GM12878 (cell line): ENCODE results near the gene LHX5. TPM values are rescaled to one million over a fixed set of nuclear protein-coding genes. Genes with fewer than 3 reads are reported as not detected.

Experiments used
- ATAC-seq: fragments of 200-7000 bp; cut with Tn5 transposase; 3 replicates; pipeline ENCODE4 v1.9.1; 2020; ENCODE audit warnings: mild to moderate bottlenecking, moderate library complexity
- BruUV-seq: library from RNA; stranded (reverse); fragments of 400-500 nt; replicated peaks from 2 replicates; lab custom pipeline; 2021; lab: Mats Ljungman, UMichigan
- CTCF ChIA-PET: fragments of 300-600 bp; sonication (Branson Sonifier 250); formaldehyde crosslinking; extraction: SDS; loops from one replicate; lab custom pipeline; 2021; ENCODE audit warnings: inconsistent platforms; lab: Yijun Ruan, JAX
- POLR2A ChIA-PET: fragments of 350-600 bp; formaldehyde crosslinking; extraction: SDS; loops from one replicate; lab custom pipeline; 2021; ENCODE audit warnings: inconsistent platforms; lab: Charles Lee
- RAD21 ChIA-PET: fragments of 300-600 bp; sonication (Branson Sonifier 250); formaldehyde crosslinking; loops from one replicate; lab custom pipeline; 2023; ENCODE audit warnings: antibody characterized with exemption; ENCODE audit not compliant: unreplicated experiment; lab: Charles Lee
- SMC1A ChIA-PET: fragments of 300-600 bp; sonication (Branson Sonifier 250); formaldehyde crosslinking; loops from one replicate; lab custom pipeline; 2023; ENCODE audit not compliant: unreplicated experiment, uncharacterized antibody; lab: Charles Lee
- DNase-seq: peaks from one replicate; pipeline ENCODE4 v3.0.0-alpha.2; 2011; ENCODE audit warnings: low read depth, low spot score
- FAIRE-seq: peaks from 3 replicates; lab custom pipeline; 2011; peaks lifted over from hg19 to GRCh38; lab: Jason Lieb, UNC
- H2AFZ ChIP-seq: 2 replicates; pipeline ENCODE4 v1.6.0; 2011; ENCODE audit warnings: low read depth, low read length, control low read depth; ENCODE audit not compliant: control insufficient read depth
- H3K27ac ChIP-seq: 2 replicates; pipeline ENCODE4 v1.5.1; 2011; ENCODE audit warnings: control low read depth; ENCODE audit not compliant: control insufficient read depth, insufficient read depth
- H3K27me3 ChIP-seq, 2 experiments: replicated peaks in 1 of 2; 2 replicates each; pipeline versions ENCODE4 v1.6.0 to v1.6.1; 2011; ENCODE audit warnings: low read length in 1 of 2; ENCODE audit not compliant: control insufficient read depth in 2 of 2, insufficient read depth in 2 of 2
- H3K36me3 ChIP-seq, 2 experiments: 2 replicates each; pipeline ENCODE4 v1.5.1; 2011; ENCODE audit warnings: low read length in 1 of 2; ENCODE audit not compliant: control insufficient read depth in 2 of 2, insufficient read depth in 2 of 2
- H3K4me1 ChIP-seq: 2 replicates; pipeline ENCODE4 v1.6.1; 2011; ENCODE audit warnings: mild to moderate bottlenecking, low read length, moderate library complexity, mixed read lengths; ENCODE audit not compliant: control insufficient read depth, insufficient read depth
- H3K4me2 ChIP-seq: 2 replicates; pipeline ENCODE4 v1.6.0; 2011; ENCODE audit warnings: control low read depth; ENCODE audit not compliant: control insufficient read depth, insufficient read depth
- H3K4me3 ChIP-seq: fragments of 200-600 bp; sonication (generic); 2 replicates; pipeline ENCODE4 v1.5.1; 2016
- H3K79me2 ChIP-seq: 2 replicates; pipeline ENCODE4 v1.6.0; 2011; ENCODE audit warnings: low read length; ENCODE audit not compliant: control insufficient read depth, insufficient read depth
- H3K9ac ChIP-seq: 2 replicates; pipeline ENCODE4 v1.8.0; 2011; ENCODE audit warnings: low read length, control low read depth, mixed read lengths; ENCODE audit not compliant: control insufficient read depth, insufficient read depth
- H3K9me3 ChIP-seq: replicated peaks from 3 replicates; pipeline ENCODE4 v1.5.1; 2011; ENCODE audit warnings: mild to moderate bottlenecking, low read length; ENCODE audit not compliant: control insufficient read depth, insufficient read depth
- H4K20me1 ChIP-seq: 2 replicates; pipeline ENCODE4 v1.6.0; 2011; ENCODE audit not compliant: control insufficient read depth, insufficient read depth
- FOXK2 ChIP-seq: fragments of 450-650 bp; IDR thresholded peaks from 2 replicates; pipeline ENCODE4 v1.6.1; 2017; ENCODE audit warnings: mild to moderate bottlenecking, moderate library complexity
- MTA3 ChIP-seq: IDR thresholded peaks from 2 replicates; pipeline ENCODE4 v1.6.1; 2012; ENCODE audit warnings: low read length, inconsistent platforms, borderline replicate concordance
- NRF1 ChIP-seq: conservative IDR thresholded peaks from 2 replicates; pipeline ENCODE4 v1.6.1; 2011; ENCODE audit warnings: mild to moderate bottlenecking, low read depth, low read length, improper control_type of control experiment
- RCOR1 ChIP-seq: conservative IDR thresholded peaks from 2 replicates; pipeline ENCODE4 v1.6.1; 2012; ENCODE audit warnings: low read depth, low read length, improper control_type of control experiment
- RELA ChIP-seq: fragments of 450-650 bp; IDR thresholded peaks from 2 replicates; pipeline ENCODE4 v1.8.0; 2014; ENCODE audit warnings: borderline replicate concordance; ENCODE audit not compliant: partially characterized antibody
- SMARCA5 ChIP-seq: fragments of 450-650 bp; IDR thresholded peaks from 2 replicates; pipeline ENCODE4 v1.6.1; 2017; ENCODE audit warnings: mild to moderate bottlenecking
- ZNF207 ChIP-seq: fragments of 450-650 bp; IDR thresholded peaks from 2 replicates; pipeline ENCODE4 v1.6.1; 2014; ENCODE audit warnings: antibody characterized with exemption, mild to moderate bottlenecking, borderline replicate concordance
- ZNF274 ChIP-seq: IDR thresholded peaks from one replicate; pipeline ENCODE4 v1.8.0; 2011; ENCODE audit not compliant: insufficient read length, insufficient read depth
- ZZZ3 ChIP-seq: IDR thresholded peaks from 2 replicates; pipeline ENCODE4 v1.6.1; 2011; ENCODE audit warnings: low read depth; ENCODE audit not compliant: control insufficient read depth, insufficient read length
- WGBS: methylation state at CpG from one replicate; pipeline ENCODE4 v1.1.6; 2016; ENCODE audit warnings: low lambda C conversion rate; ENCODE audit not compliant: insufficient replicate concordance, insufficient coverage; ENCODE audit errors: missing lambda C conversion rate; 5-methylcytosine and 5-hydroxymethylcytosine counted together
- in situ Hi-C: fragments of 300-500 bp; cut with MboI; formaldehyde crosslinking; loops from 9 replicates; pipeline ENCODE4 v1.14.3; 2018; ENCODE audit warnings: mixed read lengths
- intact Hi-C: fragments of 100-400 bp; cut with micrococcal nuclease; formaldehyde crosslinking; loops from one replicate; pipeline ENCODE4 v1.14.2; 2022; ENCODE audit not compliant: unreplicated experiment
- polyA plus RNA-seq, 11 experiments: library from polyadenylated mRNA; depleted of rRNA in 4 of 11; unstranded in 6 of 11; stranded (reverse) in 5 of 11; fragments of >200 nt; fragmentation: Nextera tagmentation in 4 of 11; fragmentation: Illumina TruSeq in 1 of 11; extraction: Ambion mirVana in 4 of 11; extraction: Trizol in 1 of 11; gene quantifications; 1 replicate in 1 of 11; 2 replicates in 10 of 11; pipeline versions ENCODE4 v1.2.1 to v1.2.3, GENCODE V29; 2011 to 2016; ENCODE audit warnings: inconsistent platforms in 2 of 11, missing spikeins in 2 of 11, low read depth in 1 of 11
- total RNA-seq, 4 experiments: library from RNA; depleted of rRNA in 3 of 4; stranded (reverse); fragments of >200 nt in 3 of 4; fragmentation: Illumina TruSeq in 1 of 4; extraction: Trizol in 1 of 4; gene quantifications; 2 replicates each; pipeline versions ENCODE4 v1.2.1 to v1.2.3, GENCODE V29; 2013 to 2021
- TF ChIP-seq, protein P1 (sequence below): IDR thresholded peaks from 2 replicates; pipeline ENCODE4 v1.6.1; 2012; ENCODE audit warnings: low read length, inconsistent platforms
- TF ChIP-seq, protein P2 (sequence below): fragments of 450-650 bp; IDR thresholded peaks from 2 replicates; pipeline ENCODE4 v1.6.1; 2017; ENCODE audit warnings: borderline replicate concordance
- TF ChIP-seq, protein P3 (sequence below): fragments of 450-650 bp; IDR thresholded peaks from 2 replicates; pipeline ENCODE4 v1.6.1; 2014; ENCODE audit warnings: mild to moderate bottlenecking

LHX5 gene
- total and polyA plus RNA-seq, 10 of the 15 experiments (the other 5 are each of a cell fraction or from before 2014, with no cell fraction given): 0.03 TPM; not detected in 9

DNA sequence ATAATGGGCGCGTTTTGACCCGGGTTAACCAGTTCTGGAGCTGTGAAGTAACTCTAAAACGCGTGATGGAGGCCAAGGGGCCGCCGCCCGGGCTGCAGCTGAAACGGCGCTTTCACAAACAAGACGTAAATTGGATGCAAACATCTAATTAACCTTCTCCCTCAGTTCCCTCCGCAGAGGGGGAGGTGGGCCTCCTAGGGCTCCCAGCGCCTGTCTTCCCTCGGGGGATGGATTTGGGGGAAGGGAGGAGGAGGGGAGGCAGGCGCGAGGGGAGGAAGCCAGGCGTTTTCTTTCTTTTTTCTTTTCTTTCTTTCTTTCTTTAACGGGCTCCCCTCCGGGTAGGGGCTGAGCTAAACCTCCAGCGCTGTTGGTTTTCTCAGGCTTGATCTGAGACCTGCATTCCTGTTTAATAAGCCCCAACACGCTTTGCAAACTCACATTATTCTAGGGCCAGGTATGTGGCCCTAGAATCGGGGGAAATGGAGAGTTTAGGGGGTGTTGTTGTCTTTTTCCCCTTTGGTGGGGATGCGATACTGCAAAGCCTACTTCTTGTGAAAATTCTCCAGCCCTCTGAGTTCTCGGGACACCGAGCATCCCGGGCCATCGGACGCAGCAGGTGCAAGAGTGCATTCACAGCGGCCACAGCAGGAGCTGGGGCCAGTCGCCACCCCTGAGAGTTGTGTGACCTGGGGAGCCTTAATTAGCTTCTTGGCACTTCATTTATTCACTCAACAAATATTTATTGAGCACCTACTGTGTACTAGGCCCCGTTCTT lies 43.6 kb upstream of the LHX5 start:
- no peak overlapping the region for H3K4me3 ChIP-seq
- TF ChIP-seq ZNF274: no peak
- TF ChIP-seq SMARCA5: no peak
- TF ChIP-seq, protein P1, sequence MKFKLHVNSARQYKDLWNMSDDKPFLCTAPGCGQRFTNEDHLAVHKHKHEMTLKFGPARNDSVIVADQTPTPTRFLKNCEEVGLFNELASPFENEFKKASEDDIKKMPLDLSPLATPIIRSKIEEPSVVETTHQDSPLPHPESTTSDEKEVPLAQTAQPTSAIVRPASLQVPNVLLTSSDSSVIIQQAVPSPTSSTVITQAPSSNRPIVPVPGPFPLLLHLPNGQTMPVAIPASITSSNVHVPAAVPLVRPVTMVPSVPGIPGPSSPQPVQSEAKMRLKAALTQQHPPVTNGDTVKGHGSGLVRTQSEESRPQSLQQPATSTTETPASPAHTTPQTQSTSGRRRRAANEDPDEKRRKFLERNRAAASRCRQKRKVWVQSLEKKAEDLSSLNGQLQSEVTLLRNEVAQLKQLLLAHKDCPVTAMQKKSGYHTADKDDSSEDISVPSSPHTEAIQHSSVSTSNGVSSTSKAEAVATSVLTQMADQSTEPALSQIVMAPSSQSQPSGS: no peak
- TF ChIP-seq, protein P2, sequence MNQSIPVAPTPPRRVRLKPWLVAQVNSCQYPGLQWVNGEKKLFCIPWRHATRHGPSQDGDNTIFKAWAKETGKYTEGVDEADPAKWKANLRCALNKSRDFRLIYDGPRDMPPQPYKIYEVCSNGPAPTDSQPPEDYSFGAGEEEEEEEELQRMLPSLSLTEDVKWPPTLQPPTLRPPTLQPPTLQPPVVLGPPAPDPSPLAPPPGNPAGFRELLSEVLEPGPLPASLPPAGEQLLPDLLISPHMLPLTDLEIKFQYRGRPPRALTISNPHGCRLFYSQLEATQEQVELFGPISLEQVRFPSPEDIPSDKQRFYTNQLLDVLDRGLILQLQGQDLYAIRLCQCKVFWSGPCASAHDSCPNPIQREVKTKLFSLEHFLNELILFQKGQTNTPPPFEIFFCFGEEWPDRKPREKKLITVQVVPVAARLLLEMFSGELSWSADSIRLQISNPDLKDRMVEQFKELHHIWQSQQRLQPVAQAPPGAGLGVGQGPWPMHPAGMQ: no peak
- no peak for TF ChIP-seq RCOR1
- TF ChIP-seq, protein P3, sequence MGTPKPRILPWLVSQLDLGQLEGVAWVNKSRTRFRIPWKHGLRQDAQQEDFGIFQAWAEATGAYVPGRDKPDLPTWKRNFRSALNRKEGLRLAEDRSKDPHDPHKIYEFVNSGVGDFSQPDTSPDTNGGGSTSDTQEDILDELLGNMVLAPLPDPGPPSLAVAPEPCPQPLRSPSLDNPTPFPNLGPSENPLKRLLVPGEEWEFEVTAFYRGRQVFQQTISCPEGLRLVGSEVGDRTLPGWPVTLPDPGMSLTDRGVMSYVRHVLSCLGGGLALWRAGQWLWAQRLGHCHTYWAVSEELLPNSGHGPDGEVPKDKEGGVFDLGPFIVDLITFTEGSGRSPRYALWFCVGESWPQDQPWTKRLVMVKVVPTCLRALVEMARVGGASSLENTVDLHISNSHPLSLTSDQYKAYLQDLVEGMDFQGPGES: no peak
- no peak for TF ChIP-seq ZNF207
- no peak for TF ChIP-seq ZZZ3
- no peak for TF ChIP-seq MTA3
- no peak for TF ChIP-seq RELA
- TF ChIP-seq FOXK2: no peak
- no peak for TF ChIP-seq NRF1
- TF ChIP-seq, all 136 proteins: peak for 0
- intact Hi-C loops (no loop called here), in situ Hi-C loops (no loop called here)
- no peaks in the 10 kb centered on the region for H3K4me1 ChIP-seq
- H3K27ac ChIP-seq: no peak overlapping the region
- 9% methylated on average over 27 of the region's 31 CpGs for WGBS
- no peaks in the 10 kb centered on the region for H3K9me3 ChIP-seq
- H2AFZ ChIP-seq: no peak overlapping the region
- H3K79me2 ChIP-seq: no peaks in the 10 kb centered on the region
- no peaks in the 10 kb centered on the region for H4K20me1 ChIP-seq
- H3K9ac ChIP-seq: no peak overlapping the region
- ChIA-PET SMC1A (no interaction called here), CTCF (no interaction called here), RAD21 (no interaction called here), POLR2A (no interaction called here)
- H3K4me2 ChIP-seq: no peak overlapping the region
- peaks cover 2% of the 10 kb centered on the region in 2 experiments for H3K27me3 ChIP-seq
- DNase-seq: no peak
- ATAC-seq: no peak
- no peaks in the 10 kb centered on the region for H3K36me3 ChIP-seq
- no TSS peak for BruUV-seq
- FAIRE-seq: no peak
